Keratinocyte (primary cell): Measurements from ENCODE around the gene DPM3. TPM values are rescaled to one million over a fixed set of nuclear protein-coding genes. Genes with fewer than 3 reads are reported as not detected.
A peak's percentile ranks its signal among the peaks of the same experiment; 100 is the strongest.

ENCODE experiments used
- DNase-seq: peaks from one replicate; pipeline ENCODE4 v3.0.0-alpha.2; 2011; ENCODE audit warnings: low read depth, missing footprints, low spot score
- FAIRE-seq: peaks from 2 replicates; lab custom pipeline; 2011; peaks lifted over from hg19 to GRCh38; lab: Jason Lieb, UNC
- H2AFZ ChIP-seq: 2 replicates; pipeline ENCODE4 v1.6.0; 2012; ENCODE audit warnings: low read length, control low read depth, inconsistent platforms; ENCODE audit not compliant: control insufficient read depth
- H3K27ac ChIP-seq: 2 replicates; pipeline ENCODE4 v1.5.1; 2011; ENCODE audit warnings: low read length; ENCODE audit not compliant: control insufficient read depth, insufficient read depth
- H3K27me3 ChIP-seq: 3 replicates; pipeline ENCODE4 v1.6.0; 2011; ENCODE audit warnings: low read length; ENCODE audit not compliant: control insufficient read depth, insufficient read depth; ENCODE audit errors: extremely low read depth
- H3K36me3 ChIP-seq, 2 experiments: 2 replicates in 1 of 2; 3 replicates in 1 of 2; pipeline ENCODE4 v1.5.1; 2011; ENCODE audit warnings: low read length in 2 of 2, mild to moderate bottlenecking in 1 of 2; ENCODE audit not compliant: control insufficient read depth in 2 of 2, insufficient read depth in 2 of 2; ENCODE audit errors: extremely low read depth in 1 of 2
- H3K4me1 ChIP-seq: 3 replicates; pipeline ENCODE4 v1.5.1; 2011; ENCODE audit warnings: low read length; ENCODE audit not compliant: control insufficient read depth, insufficient read depth; ENCODE audit errors: extremely low read depth
- H3K4me2 ChIP-seq: 3 replicates; pipeline ENCODE4 v1.6.0; 2011; ENCODE audit warnings: low read depth, low read length; ENCODE audit not compliant: control insufficient read depth, insufficient read depth; ENCODE audit errors: extremely low read depth
- H3K4me3 ChIP-seq, 3 experiments: fragments of 200-600 bp in 1 of 3; sonication (generic) in 1 of 3; 2 replicates in 2 of 3; 3 replicates in 1 of 3; pipeline ENCODE4 v1.5.1; 2011 to 2016; ENCODE audit warnings: low read length in 3 of 3, mild to moderate bottlenecking in 3 of 3, control low read depth in 2 of 3, inconsistent platforms in 1 of 3, low read depth in 1 of 3, mixed read lengths in 1 of 3, mixed run types in 1 of 3, moderate library complexity in 1 of 3; ENCODE audit not compliant: control insufficient read depth in 2 of 3, insufficient read depth in 2 of 3; ENCODE audit errors: extremely low read depth in 1 of 3
- H3K79me2 ChIP-seq: 2 replicates; pipeline ENCODE4 v1.6.0; 2012; ENCODE audit warnings: low read length; ENCODE audit not compliant: control insufficient read depth, insufficient read depth
- H3K9ac ChIP-seq: 3 replicates; pipeline ENCODE4 v1.6.0; 2011; ENCODE audit warnings: low read length; ENCODE audit not compliant: control insufficient read depth, insufficient read depth; ENCODE audit errors: extremely low read depth
- H3K9me1 ChIP-seq: 3 replicates; pipeline ENCODE4 v1.6.0; 2011; ENCODE audit warnings: low read length; ENCODE audit not compliant: control insufficient read depth, insufficient read depth; ENCODE audit errors: extremely low read depth
- H3K9me3 ChIP-seq: 2 replicates; pipeline ENCODE4 v1.5.1; 2012; ENCODE audit warnings: low read depth, low read length; ENCODE audit not compliant: control insufficient read depth
- H4K20me1 ChIP-seq: 3 replicates; pipeline ENCODE4 v1.6.0; 2011; ENCODE audit warnings: low read length; ENCODE audit not compliant: control insufficient read depth, insufficient read depth; ENCODE audit errors: extremely low read depth
- EZH2 ChIP-seq: IDR thresholded peaks from one replicate; pipeline ENCODE4 v1.6.1; 2012; ENCODE audit warnings: inconsistent platforms, mild to moderate bottlenecking, low read length, moderate library complexity
- dilution Hi-C: fragments of 300-500 bp; cut with MboI; formaldehyde crosslinking; loops from one replicate; pipeline ENCODE4 v1.7.0; 2020; ENCODE audit warnings: low sequenced_read_pairs; ENCODE audit not compliant: extremely low pct_ligation_motif_present
- polyA plus RNA-seq, 5 experiments: library from polyadenylated mRNA; depleted of rRNA in 3 of 5; stranded (reverse) in 3 of 5; stranded (forward) in 1 of 5; unstranded in 1 of 5; fragments of >200 nt; gene quantifications; 1 replicate in 1 of 5; 2 replicates in 3 of 5; 3 replicates in 1 of 5; pipeline versions ENCODE4 v1.2.1 to v1.2.3, GENCODE V29; 2011 to 2012; ENCODE audit warnings: missing spikeins in 2 of 5, low read depth in 1 of 5, low replicate concordance in 1 of 5
- TF ChIP-seq, protein P1 (sequence below), 3 experiments: IDR thresholded peaks in 1 of 3; conservative IDR thresholded peaks in 1 of 3; optimal IDR thresholded peaks in 1 of 3; 2 replicates in 2 of 3; 3 replicates in 1 of 3; pipeline versions ENCODE3 to v1.5.1; 2011; ENCODE audit warnings: low read length in 3 of 3, mild to moderate bottlenecking in 3 of 3, moderate library complexity in 2 of 3, control low read depth in 1 of 3, inconsistent platforms in 1 of 3; ENCODE audit not compliant: insufficient read depth in 2 of 3; ENCODE audit errors: extremely low read depth in 1 of 3

The DPM3 gene
- polyA plus RNA-seq, 1 donor (not counting 4 experiments of a cell fraction or from before 2014, with no cell fraction given): 29.3 TPM

DNA sequence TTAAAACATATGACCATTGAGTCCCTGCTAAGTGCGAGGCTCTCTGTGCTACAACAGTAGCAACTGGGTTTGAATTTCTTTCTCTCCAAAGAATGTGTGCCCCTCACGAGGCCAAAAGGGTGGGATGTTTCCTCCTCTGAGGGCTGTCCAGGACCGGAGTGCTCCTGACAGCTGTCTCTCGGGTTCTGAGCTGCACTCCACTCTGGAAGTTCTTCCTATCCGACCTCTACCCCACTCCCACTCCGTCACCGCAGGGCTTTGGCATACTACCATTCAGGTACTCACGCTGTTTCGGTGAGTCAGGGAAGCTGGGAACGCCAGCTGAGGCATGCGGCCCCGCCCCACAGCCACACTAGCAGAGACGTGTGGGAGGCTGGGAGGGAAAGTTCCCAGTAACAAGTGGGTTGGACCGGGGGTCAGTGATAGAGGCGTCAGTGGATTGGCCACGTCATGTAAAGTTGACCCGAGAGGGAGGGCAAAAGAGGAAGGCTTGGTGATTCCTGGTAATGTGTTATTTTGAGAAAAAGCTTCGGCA, 5.4 kb downstream of the DPM3 start:
- no peaks in the 10 kb centered on the region for H3K27me3 ChIP-seq
- H3K9me1 ChIP-seq: peaks cover 5% of the 10 kb centered on the region
- peak overlapping the region; percentile 94 for H3K4me2 ChIP-seq
- H3K9me3 ChIP-seq: no peaks in the 10 kb centered on the region
- H3K4me1 ChIP-seq: peaks cover 48% of the 10 kb centered on the region
- no peak overlapping the region for H2AFZ ChIP-seq
- DNase-seq: peak; percentile 83
- H3K9ac ChIP-seq: peak overlapping the region; percentile 99
- TF ChIP-seq, protein P1, sequence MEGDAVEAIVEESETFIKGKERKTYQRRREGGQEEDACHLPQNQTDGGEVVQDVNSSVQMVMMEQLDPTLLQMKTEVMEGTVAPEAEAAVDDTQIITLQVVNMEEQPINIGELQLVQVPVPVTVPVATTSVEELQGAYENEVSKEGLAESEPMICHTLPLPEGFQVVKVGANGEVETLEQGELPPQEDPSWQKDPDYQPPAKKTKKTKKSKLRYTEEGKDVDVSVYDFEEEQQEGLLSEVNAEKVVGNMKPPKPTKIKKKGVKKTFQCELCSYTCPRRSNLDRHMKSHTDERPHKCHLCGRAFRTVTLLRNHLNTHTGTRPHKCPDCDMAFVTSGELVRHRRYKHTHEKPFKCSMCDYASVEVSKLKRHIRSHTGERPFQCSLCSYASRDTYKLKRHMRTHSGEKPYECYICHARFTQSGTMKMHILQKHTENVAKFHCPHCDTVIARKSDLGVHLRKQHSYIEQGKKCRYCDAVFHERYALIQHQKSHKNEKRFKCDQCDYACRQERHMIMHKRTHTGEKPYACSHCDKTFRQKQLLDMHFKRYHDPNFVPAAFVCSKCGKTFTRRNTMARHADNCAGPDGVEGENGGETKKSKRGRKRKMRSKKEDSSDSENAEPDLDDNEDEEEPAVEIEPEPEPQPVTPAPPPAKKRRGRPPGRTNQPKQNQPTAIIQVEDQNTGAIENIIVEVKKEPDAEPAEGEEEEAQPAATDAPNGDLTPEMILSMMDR (optimal IDR thresholded peaks at IDR 0.05 in 1 of 3, IDR thresholded peaks at IDR 0.05 in 1 of 3, conservative IDR thresholded peaks at IDR 0.05 in 1 of 3; ENCODE audit: extremely low read depth in 1 of 3, insufficient read depth in 2 of 3, low read length in 3 of 3): no peak
- TF ChIP-seq EZH2: no peak
- peak overlapping the region; percentile 100 for H3K27ac ChIP-seq
- H3K79me2 ChIP-seq: peaks cover 46% of the 10 kb centered on the region
- peak; percentile 55 for FAIRE-seq
- peaks cover 28 to 49% of the 10 kb centered on the region in 2 experiments for H3K36me3 ChIP-seq
- H3K4me3 ChIP-seq: peak overlapping the region; percentile 67 to 90 (median 77)
- no peaks in the 10 kb centered on the region for H4K20me1 ChIP-seq
- dilution Hi-C loops: no loop called here

DNA sequence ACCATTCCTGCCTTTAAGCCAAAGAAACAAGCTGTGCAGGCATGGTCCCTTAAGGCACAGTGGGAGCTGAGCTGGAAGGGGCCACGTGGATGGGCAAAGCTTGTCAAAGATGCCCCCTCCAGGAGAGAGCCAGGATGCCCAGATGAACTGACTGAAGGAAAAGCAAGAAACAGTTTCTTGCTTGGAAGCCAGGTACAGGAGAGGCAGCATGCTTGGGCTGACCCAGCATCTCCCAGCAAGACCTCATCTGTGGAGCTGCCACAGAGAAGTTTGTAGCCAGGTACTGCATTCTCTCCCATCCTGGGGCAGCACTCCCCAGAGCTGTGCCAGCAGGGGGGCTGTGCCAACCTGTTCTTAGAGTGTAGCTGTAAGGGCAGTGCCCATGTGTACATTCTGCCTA, 6.0 kb downstream of the DPM3 start:
- dilution Hi-C loops: no loop called here
- Histone ChIP-seq H3K36me3 (peaks cover 28 to 49% of the 10 kb centered on the region in 2 experiments), H3K4me2 (peak overlapping the region; percentile 94), H3K4me1 (peaks cover 53% of the 10 kb centered on the region), H4K20me1 (no peaks in the 10 kb centered on the region), H3K27ac (peak overlapping the region; percentile 100), H3K4me3 (peak overlapping the region in 1 of 3 experiments; percentile 55), H3K27me3 (no peaks in the 10 kb centered on the region), H3K79me2 (peaks cover 44% of the 10 kb centered on the region), H3K9ac (peak overlapping the region; percentile 99), H3K9me3 (no peaks in the 10 kb centered on the region), H2AFZ (no peak overlapping the region), H3K9me1 (peaks cover 5% of the 10 kb centered on the region)
- FAIRE-seq: no peak
- no peak for DNase-seq
- TF ChIP-seq EZH2: no peak
- TF ChIP-seq, protein P1 (optimal IDR thresholded peaks at IDR 0.05 in 1 of 3, IDR thresholded peaks at IDR 0.05 in 1 of 3, conservative IDR thresholded peaks at IDR 0.05 in 1 of 3; ENCODE audit: extremely low read depth in 1 of 3, insufficient read depth in 2 of 3, low read length in 3 of 3): no peak
